IgD-negative memory B cell (primary cell): Measurements from ENCODE around the gene GLIPR2. TPM values are rescaled to one million over a fixed set of nuclear protein-coding genes. Genes with fewer than 3 reads are reported as not detected.

Experiments used
- H3K27ac Mint-ChIP-seq, 3 donors: one replicate each; pipeline ENCODE4 v1.8.0; 2020 to 2022; ENCODE audit warnings: mild to moderate bottlenecking in 3 of 3, mixed read lengths in 3 of 3, moderate library complexity in 1 of 3
- H3K27me3 Mint-ChIP-seq: one replicate; pipeline ENCODE4 v1.8.0; 2021; ENCODE audit warnings: mixed read lengths
- H3K36me3 Mint-ChIP-seq: one replicate; pipeline ENCODE4 v1.8.0; 2020; ENCODE audit warnings: mild to moderate bottlenecking, mixed read lengths
- H3K4me1 Mint-ChIP-seq, 3 donors: one replicate each; pipeline ENCODE4 v1.8.0; 2020 to 2022; ENCODE audit warnings: mixed read lengths in 3 of 3, mild to moderate bottlenecking in 1 of 3
- H3K4me3 Mint-ChIP-seq, 4 donors: one replicate each; pipeline ENCODE4 v1.8.0; 2020 to 2022; ENCODE audit warnings: mild to moderate bottlenecking in 4 of 4, mixed read lengths in 4 of 4, moderate library complexity in 3 of 4
- H3K9me3 Mint-ChIP-seq, 3 donors: one replicate each; pipeline ENCODE4 v1.8.0; 2020 to 2021; ENCODE audit warnings: mixed read lengths in 3 of 3, mild to moderate bottlenecking in 1 of 3
- polyA plus RNA-seq: library from polyadenylated mRNA; unstranded; fragments of 300-500 nt; fragmentation: Illumina TruSeq; gene quantifications from one replicate; pipeline ENCODE4 v1.2.3, GENCODE V29; 2021

Gene GLIPR2
- polyA plus RNA-seq, 1 donor from 2014 or later, result 36.2 TPM

- peak overlapping the region; percentile 95 to 100 (median 100) for H3K4me3 Mint-ChIP-seq
- peaks cover 8% of the 10 kb centered on the region for H3K36me3 Mint-ChIP-seq
- H3K27ac Mint-ChIP-seq, result peak overlapping the region; percentile 91 to 100 (median 98)
- H3K27me3 Mint-ChIP-seq, result peaks cover 1% of the 10 kb centered on the region
- H3K9me3 Mint-ChIP-seq, result peaks cover 4 to 12% (median 6%) of the 10 kb centered on the region in 3 donors
- H3K4me1 Mint-ChIP-seq, result peaks cover 57 to 76% (median 70%) of the 10 kb centered on the region in 3 donors
Observed at GRCh38 chr9:36144309-36145232, 8.0 kb downstream of the GLIPR2 start.

- H3K27ac Mint-ChIP-seq, result peak overlapping the region; percentile 16 to 98 (median 90)
Observed at GRCh38 chr9:36145970-36146369, 9.4 kb downstream of the GLIPR2 start.

DNA sequence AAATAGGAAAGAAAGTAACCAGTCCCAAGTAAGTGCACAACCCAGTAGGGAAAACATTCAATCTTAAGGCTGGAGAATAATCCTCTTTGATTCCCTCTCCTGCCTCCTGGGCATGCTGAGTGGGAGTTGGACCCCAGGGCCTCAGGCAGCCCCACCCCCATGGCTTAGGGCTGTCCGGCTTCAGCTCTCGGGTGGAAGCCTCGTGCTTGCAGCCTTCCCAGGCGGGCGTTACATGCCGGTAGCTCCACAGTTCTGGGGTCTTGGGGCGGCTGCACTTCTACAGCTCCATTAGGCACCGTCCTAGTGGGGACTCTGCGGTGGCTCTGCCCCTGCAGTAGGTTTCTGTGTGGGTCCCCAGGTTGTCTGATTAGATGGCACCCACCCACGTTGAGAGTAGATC lies 10.1 kb downstream of the GLIPR2 start:
- H3K4me1 Mint-ChIP-seq, result peaks cover 55 to 70% (median 61%) of the 10 kb centered on the region in 3 donors
- peaks cover 8% of the 10 kb centered on the region for H3K36me3 Mint-ChIP-seq
- peak overlapping the region in 1 of 4 donors; percentile 95 for H3K4me3 Mint-ChIP-seq
- peaks cover 4 to 12% (median 6%) of the 10 kb centered on the region in 3 donors for H3K9me3 Mint-ChIP-seq
- peaks cover 1% of the 10 kb centered on the region for H3K27me3 Mint-ChIP-seq
- H3K27ac Mint-ChIP-seq, result peak overlapping the region in 1 of 3 donors; percentile 16

More at GRCh38 chr9:36145970-36146369, 9.4 kb downstream of the GLIPR2 start:
- Mint-ChIP-seq H3K27me3 (peaks cover 1% of the 10 kb centered on the region), H3K36me3 (peaks cover 8% of the 10 kb centered on the region), H3K4me1 (peaks cover 53 to 71% (median 61%) of the 10 kb centered on the region in 3 donors), H3K9me3 (peaks cover 4 to 12% (median 6%) of the 10 kb centered on the region in 3 donors), H3K4me3 (peak overlapping the region in 2 of 4 donors; percentile 95 to 100)

DNA sequence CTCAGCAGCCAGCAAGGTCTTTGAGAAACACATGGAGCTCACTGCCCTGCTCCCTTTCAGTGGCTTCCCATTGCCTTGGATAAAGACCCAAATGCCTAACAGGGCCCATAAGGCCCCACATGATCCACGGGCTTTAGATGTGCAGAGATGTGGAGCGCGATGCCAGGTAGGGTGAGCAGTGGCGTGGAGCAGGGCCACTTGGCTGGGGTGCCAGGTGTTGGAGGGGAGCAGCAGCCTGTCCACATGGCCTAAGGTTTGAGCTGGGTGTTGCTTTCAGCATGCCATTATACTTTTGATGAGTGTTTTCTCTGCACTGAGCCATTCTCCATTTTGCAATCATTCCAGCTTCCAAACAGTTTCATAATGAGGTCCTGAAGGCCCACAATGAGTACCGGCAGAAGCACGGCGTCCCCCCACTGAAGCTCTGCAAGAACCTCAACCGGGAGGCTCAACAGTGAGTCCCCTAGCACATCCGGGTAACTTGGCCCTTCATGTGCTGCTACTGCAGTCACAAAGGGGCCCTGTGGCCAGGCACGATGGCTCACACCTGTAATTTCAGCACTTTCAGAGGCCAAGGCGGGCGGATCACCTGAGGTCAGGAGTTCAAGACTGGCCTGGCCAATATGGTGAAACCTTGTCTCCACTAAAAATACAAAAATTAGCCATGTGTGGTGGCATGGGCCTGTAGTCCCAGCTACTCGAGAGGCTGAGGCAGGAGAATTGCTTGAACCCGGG lies 11.1 kb downstream of the GLIPR2 start:
- peak overlapping the region in 2 of 3 donors; percentile 45 to 83 for H3K27ac Mint-ChIP-seq
- peaks cover 10% of the 10 kb centered on the region for H3K36me3 Mint-ChIP-seq
- H3K4me3 Mint-ChIP-seq, result peak overlapping the region in 3 of 4 donors; percentile 66 to 84 (median 80)

DNA sequence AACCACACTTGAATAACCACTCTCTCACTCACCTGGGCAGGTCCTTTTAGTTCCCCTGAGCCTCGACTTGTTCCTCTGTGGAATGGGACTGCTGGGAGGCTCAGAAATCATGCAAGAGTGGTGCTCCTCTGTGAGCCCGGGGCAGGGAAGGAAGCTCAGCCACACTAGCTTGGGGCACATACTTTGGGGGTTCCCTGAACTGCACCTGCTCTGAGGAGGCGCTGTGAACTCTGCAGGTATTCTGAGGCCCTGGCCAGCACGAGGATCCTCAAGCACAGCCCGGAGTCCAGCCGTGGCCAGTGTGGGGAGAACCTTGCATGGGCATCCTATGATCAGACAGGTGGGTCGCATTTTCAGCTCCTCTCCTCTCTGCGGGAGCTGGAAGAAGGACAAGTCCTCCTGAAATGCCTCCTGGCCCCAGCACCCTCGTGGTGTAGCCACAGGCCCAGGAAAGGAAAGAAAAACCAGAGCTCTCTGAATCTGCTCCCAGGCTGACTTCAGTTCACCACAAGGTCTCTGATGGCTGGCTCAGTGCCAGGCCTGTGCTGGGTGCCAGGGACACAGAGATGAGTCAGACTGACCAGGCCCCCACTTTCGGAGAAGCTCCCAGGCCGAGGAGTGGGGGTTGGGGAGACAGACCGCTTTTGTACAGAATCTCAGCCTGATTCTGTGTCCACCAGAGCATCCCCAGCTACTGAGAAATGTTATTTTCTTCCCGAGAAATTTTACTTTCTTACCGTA lies 11.9 kb downstream of the GLIPR2 start:
- H3K4me3 Mint-ChIP-seq, result peak overlapping the region in 2 of 4 donors; percentile 40 to 41
- H3K36me3 Mint-ChIP-seq, result peaks cover 10% of the 10 kb centered on the region
- peaks cover 2% of the 10 kb centered on the region for H3K27me3 Mint-ChIP-seq
- peaks cover 4 to 12% (median 6%) of the 10 kb centered on the region in 3 donors for H3K9me3 Mint-ChIP-seq
- H3K27ac Mint-ChIP-seq, result peak overlapping the region; percentile 15 to 80 (median 53)
- peaks cover 50 to 64% (median 64%) of the 10 kb centered on the region in 3 donors for H3K4me1 Mint-ChIP-seq

More for the DNA sequence above, 11.1 kb downstream of the GLIPR2 start:
- Mint-ChIP-seq H3K9me3 (peaks cover 4 to 12% (median 6%) of the 10 kb centered on the region in 3 donors), H3K4me1 (peaks cover 54 to 67% (median 62%) of the 10 kb centered on the region in 3 donors), H3K27me3 (peaks cover 2% of the 10 kb centered on the region)

GRCh38 chr9:36149197-36149596 lies 12.7 kb downstream of the GLIPR2 start:
- no peak overlapping the region for H3K27ac Mint-ChIP-seq
- no peak overlapping the region for H3K4me3 Mint-ChIP-seq
- peaks cover 4 to 12% (median 6%) of the 10 kb centered on the region in 3 donors for H3K9me3 Mint-ChIP-seq

GRCh38 chr9:36150574-36151315 lies 14.2 kb downstream of the GLIPR2 start:
- peaks cover 2% of the 10 kb centered on the region for H3K27me3 Mint-ChIP-seq
- peaks cover 7% of the 10 kb centered on the region for H3K36me3 Mint-ChIP-seq
- peaks cover 48 to 59% (median 52%) of the 10 kb centered on the region in 3 donors for H3K4me1 Mint-ChIP-seq
- peak overlapping the region; percentile 95 to 99 (median 98) for H3K27ac Mint-ChIP-seq
- peaks cover 0 to 7% (median 4%) of the 10 kb centered on the region in 3 donors for H3K9me3 Mint-ChIP-seq
- H3K4me3 Mint-ChIP-seq, result peak overlapping the region in 3 of 4 donors; percentile 68 to 94 (median 93)

More at GRCh38 chr9:36149197-36149596, 12.7 kb downstream of the GLIPR2 start:
- Mint-ChIP-seq H3K27me3 (peaks cover 2% of the 10 kb centered on the region), H3K36me3 (peaks cover 13% of the 10 kb centered on the region), H3K4me1 (peaks cover 52 to 65% (median 62%) of the 10 kb centered on the region in 3 donors)

DNA sequence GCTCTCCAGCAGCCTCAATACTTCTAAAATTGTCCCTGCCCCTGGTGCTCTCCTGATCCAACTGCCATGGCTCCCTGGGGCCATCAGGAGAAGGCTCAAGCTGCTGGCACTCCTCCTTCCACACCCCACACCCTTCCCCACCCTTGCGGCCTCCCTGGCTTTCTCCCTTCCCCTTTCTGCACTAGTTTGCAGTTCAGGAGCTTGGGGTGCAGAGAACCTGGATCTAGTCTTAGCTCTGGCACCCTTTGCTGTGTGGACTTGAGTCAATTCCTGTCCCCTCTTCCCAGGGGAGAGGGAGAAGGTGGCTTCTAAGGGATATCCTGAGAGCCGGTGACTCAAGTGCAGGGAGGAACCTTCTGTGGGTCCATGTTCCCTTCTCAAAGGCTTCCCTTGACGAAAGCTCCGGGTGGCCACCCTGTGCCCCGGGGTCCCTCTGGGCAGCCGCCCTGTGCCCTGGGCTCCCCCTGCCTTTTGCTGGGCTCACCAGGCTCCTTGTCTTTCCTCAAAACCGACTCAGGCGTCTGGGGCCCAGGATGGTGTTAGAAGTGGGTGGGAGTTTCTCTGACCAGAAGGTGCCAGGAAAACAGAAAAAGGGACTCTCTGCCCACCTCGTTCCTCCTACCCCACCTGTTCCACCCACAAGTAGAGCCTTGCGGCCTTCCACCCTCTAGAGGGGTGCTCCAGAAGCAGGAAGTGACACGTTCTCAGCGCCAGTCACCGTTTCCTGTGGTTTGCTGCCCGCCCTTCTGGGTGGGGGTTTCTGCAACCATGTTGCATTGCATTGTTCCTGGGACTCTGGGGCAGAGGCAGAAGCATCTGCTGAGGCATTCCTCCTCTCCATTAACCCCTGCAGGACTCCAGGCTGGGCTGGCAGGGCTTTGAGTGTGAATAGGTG lies 15.0 kb downstream of the GLIPR2 start:
- Mint-ChIP-seq H3K4me3 (peak overlapping the region; percentile 79 to 94 (median 94)), H3K36me3 (peaks cover 9% of the 10 kb centered on the region), H3K9me3 (no peaks in the 10 kb centered on the region), H3K27ac (peak overlapping the region; percentile 95 to 99 (median 98)), H3K4me1 (peaks cover 42 to 53% (median 46%) of the 10 kb centered on the region in 3 donors), H3K27me3 (peaks cover 2% of the 10 kb centered on the region)

- Mint-ChIP-seq H3K27ac (peak overlapping the region; percentile 98 to 99 (median 99)), H3K4me1 (peaks cover 36 to 42% (median 37%) of the 10 kb centered on the region in 3 donors)
Observed at GRCh38 chr9:36152741-36153438, 16.4 kb downstream of the GLIPR2 start.

DNA sequence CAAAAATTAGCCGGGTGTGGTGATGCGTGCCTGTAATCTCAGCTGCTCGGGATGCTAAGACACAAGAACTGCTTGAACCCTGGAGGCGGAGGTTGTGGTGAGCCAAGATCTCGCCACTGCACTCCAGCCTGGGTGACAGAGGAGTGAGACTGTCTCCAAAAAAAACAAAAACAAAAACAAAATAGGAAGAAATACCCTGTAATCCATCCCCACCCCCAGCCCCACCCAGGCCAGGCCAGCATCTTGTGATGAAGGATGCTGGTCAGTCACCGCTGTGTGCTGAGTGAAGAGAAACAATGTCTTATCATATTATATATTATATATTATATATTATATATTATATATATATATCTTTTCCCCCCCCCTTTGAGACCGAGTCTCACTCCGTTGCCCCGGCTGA lies 17.2 kb downstream of the GLIPR2 start:
- H3K9me3 Mint-ChIP-seq, result no peaks in the 10 kb centered on the region
- peak overlapping the region in 3 of 4 donors; percentile 10 to 94 (median 55) for H3K4me3 Mint-ChIP-seq
- H3K27ac Mint-ChIP-seq, result peak overlapping the region; percentile 91 to 99 (median 99)
- peaks cover 9% of the 10 kb centered on the region for H3K36me3 Mint-ChIP-seq
- peaks cover 30 to 39% (median 37%) of the 10 kb centered on the region in 3 donors for H3K4me1 Mint-ChIP-seq
- H3K27me3 Mint-ChIP-seq, result peaks cover 2% of the 10 kb centered on the region

More at GRCh38 chr9:36152741-36153438, 16.4 kb downstream of the GLIPR2 start:
- H3K27me3 Mint-ChIP-seq, result peaks cover 2% of the 10 kb centered on the region
- H3K9me3 Mint-ChIP-seq, result no peaks in the 10 kb centered on the region
- H3K36me3 Mint-ChIP-seq, result peaks cover 8% of the 10 kb centered on the region
- H3K4me3 Mint-ChIP-seq, result peak overlapping the region; percentile 10 to 94 (median 64)

DNA sequence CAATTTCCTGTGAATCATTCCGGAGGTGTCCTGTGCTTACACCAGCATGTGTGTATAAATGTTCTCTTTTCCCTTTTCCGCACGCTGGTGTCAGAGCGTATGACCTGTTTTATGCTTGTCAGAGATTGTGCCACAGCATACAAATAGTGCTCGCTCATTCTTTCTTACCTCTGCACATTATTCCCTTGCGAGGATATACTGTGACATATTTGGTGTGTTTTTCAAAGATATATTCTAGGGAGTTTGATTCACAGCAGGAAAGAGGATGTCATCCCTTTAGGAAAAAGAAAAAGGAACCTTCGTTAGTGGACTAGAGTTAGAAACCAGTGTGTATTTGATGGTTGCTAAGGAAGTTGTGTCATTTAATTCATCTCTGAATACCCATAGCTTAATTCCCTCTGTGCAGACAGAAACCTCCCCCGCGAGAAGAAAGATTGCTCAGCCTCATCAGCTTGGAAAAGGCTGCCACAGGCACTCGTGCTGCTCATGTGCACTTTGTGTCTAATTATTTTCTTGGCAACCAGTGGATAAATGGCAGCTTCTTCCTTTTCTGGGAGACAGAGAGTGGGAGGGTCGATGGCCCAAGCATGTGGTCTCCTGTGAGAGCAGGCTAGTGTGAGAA lies 17.9 kb downstream of the GLIPR2 start:
- Mint-ChIP-seq H3K27me3 (peaks cover 2% of the 10 kb centered on the region), H3K36me3 (peaks cover 9% of the 10 kb centered on the region), H3K4me3 (peak overlapping the region in 3 of 4 donors; percentile 10 to 63 (median 32)), H3K4me1 (peaks cover 30 to 39% (median 37%) of the 10 kb centered on the region in 3 donors), H3K27ac (peak overlapping the region in 2 of 3 donors; percentile 99), H3K9me3 (no peaks in the 10 kb centered on the region)

DNA sequence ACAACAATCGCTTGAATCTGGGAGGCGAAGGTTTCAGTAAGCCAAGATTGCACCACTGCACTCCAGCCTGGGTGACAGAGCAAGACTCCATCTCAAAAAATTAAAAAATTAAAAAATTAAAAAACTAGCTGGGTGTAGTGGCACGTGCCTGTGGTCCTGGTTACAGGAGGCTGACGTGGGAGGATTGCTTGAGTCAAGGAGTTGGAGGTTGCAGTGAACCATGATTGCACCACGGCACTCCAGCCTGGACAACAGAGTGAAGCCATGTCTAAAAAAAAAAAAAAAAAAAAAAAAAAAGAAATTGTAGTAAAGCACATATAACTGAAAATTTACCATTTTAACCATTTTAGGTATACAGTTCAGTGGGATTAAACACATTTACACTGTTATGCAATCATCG lies 19.6 kb downstream of the GLIPR2 start:
- H3K36me3 Mint-ChIP-seq, result peaks cover 11% of the 10 kb centered on the region
- no peaks in the 10 kb centered on the region for H3K9me3 Mint-ChIP-seq
- H3K4me1 Mint-ChIP-seq, result peaks cover 20 to 35% (median 27%) of the 10 kb centered on the region in 3 donors
- H3K27me3 Mint-ChIP-seq, result peaks cover 2% of the 10 kb centered on the region
- no peak overlapping the region for H3K4me3 Mint-ChIP-seq
- no peak overlapping the region for H3K27ac Mint-ChIP-seq
